Skeletal muscle cell (primary cell): ENCODE measurements around the gene F8.
A peak's percentile ranks its signal among the peaks of the same experiment; 100 is the strongest.
"Not testable (repeated sequence)": the region's sequence is repeated elsewhere in the genome, so short reads cannot be mapped to it uniquely, and the experiment has no call there.

Experiments
- DNase-seq: peaks from one replicate; pipeline ENCODE4 v3.0.0-alpha.2; 2010; ENCODE audit warnings: low read depth
- H3K4me3 ChIP-seq: 2 replicates; pipeline ENCODE4 v1.5.1; 2011; ENCODE audit warnings: low read depth, mild to moderate bottlenecking, control low read depth, low read length, moderate library complexity

The F8 gene

GRCh38 chrX:154900323-154900722 lies 122.2 kb downstream of the F8 start:
- no peak for DNase-seq
- H3K4me3 ChIP-seq = no peak overlapping the region

GRCh38 chrX:154892296-154892695 lies 130.2 kb downstream of the F8 start:
- no peak for DNase-seq
- H3K4me3 ChIP-seq = no peak overlapping the region

- no peak overlapping the region for H3K4me3 ChIP-seq
- DNase-seq = peak; percentile 10
These were observed 131.4 kb downstream of the F8 start for GRCh38 chrX:154890990-154891639.

- DNase-seq, H3K4me3 ChIP-seq: not testable (repeated sequence)
These were observed 135.7 kb downstream of the F8 start for GRCh38 chrX:154886789-154887221.

GRCh38 chrX:154886069-154886788 lies 136.3 kb downstream of the F8 start, which contains the start of gene F8A1:
TSS of gene F8A1 (plus strand) at chrX:154886355. CDS start at chrX:154886375, 20 bp downstream.
- H3K4me3 ChIP-seq, DNase-seq: not testable (repeated sequence)

GRCh38 chrX:154885549-154885948 lies 137.0 kb downstream of the F8 start:
- not testable (repeated sequence) for DNase-seq, H3K4me3 ChIP-seq

GRCh38 chrX:154885057-154885456 lies 137.5 kb downstream of the F8 start:
- DNase-seq, H3K4me3 ChIP-seq: not testable (repeated sequence)

GRCh38 chrX:154884069-154884468 lies 138.5 kb downstream of the F8 start:
- not testable (repeated sequence) for DNase-seq, H3K4me3 ChIP-seq

- H3K4me3 ChIP-seq = no peak overlapping the region
- DNase-seq = no peak
These were observed 149.2 kb downstream of the F8 start for GRCh38 chrX:154873329-154873728.

GRCh38 chrX:154868522-154868921 lies 154.0 kb downstream of the F8 start:
- H3K4me3 ChIP-seq, DNase-seq: not testable (repeated sequence)

- no peak overlapping the region for H3K4me3 ChIP-seq
- DNase-seq = no peak
These were observed 167.3 kb downstream of the F8 start for GRCh38 chrX:154855256-154855655.

- H3K4me3 ChIP-seq = no peak overlapping the region
- no peak for DNase-seq
These were observed 171.4 kb downstream of the F8 start for GRCh38 chrX:154850957-154851611.

GRCh38 chrX:154840856-154841255 lies 181.7 kb downstream of the F8 start:
- DNase-seq = peak; percentile 16
- H3K4me3 ChIP-seq = no peak overlapping the region

GRCh38 chrX:154836163-154836562 lies 186.4 kb downstream of the F8 start:
- no peak for DNase-seq
- no peak overlapping the region for H3K4me3 ChIP-seq

GRCh38 chrX:154834562-154834961 lies 188.0 kb downstream of the F8 start, which contains the start of gene SMIM9:
TSS of gene SMIM9 (minus strand) at chrX:154834662. CDS start at chrX:154830856, 3,806 bp downstream.
- H3K4me3 ChIP-seq = no peak within 1 kb of the TSS
- DNase-seq = no peak

- no peak for DNase-seq
- H3K4me3 ChIP-seq = no peak overlapping the region
These were observed 188.7 kb downstream of the F8 start for GRCh38 chrX:154833746-154834274.

GRCh38 chrX:154829926-154830442 lies 192.5 kb downstream of the F8 start:
- H3K4me3 ChIP-seq = no peak overlapping the region
- DNase-seq = no peak

GRCh38 chrX:154829134-154829533 lies 193.4 kb downstream of the F8 start:
- H3K4me3 ChIP-seq = no peak overlapping the region
- DNase-seq = no peak

- no peak for DNase-seq
- no peak overlapping the region for H3K4me3 ChIP-seq
These were observed 194.5 kb downstream of the F8 start for GRCh38 chrX:154828016-154828408.
